CD14-positive monocyte (primary cell): ENCODE results near the gene PRSS37. TPM values are rescaled to one million over a fixed set of nuclear protein-coding genes. Genes with fewer than 3 reads are reported as not detected.

Source experiments
- DNase-seq, 3 donors: peaks; one replicate each; pipeline ENCODE4 v3.0.0-alpha.2; 2011 to 2022
- H2AFZ ChIP-seq: 2 replicates; pipeline ENCODE4 v1.6.0; 2012; ENCODE audit warnings: mild to moderate bottlenecking, low read depth, low read length, inconsistent platforms; ENCODE audit not compliant: insufficient read depth, poor library complexity, severe bottlenecking
- H3K27ac ChIP-seq, 2 donors: 1 replicate in 1 of 2; 2 replicates in 1 of 2; pipeline ENCODE4 v1.5.1; 2012 to 2013; ENCODE audit warnings: low read length in 2 of 2, control low read depth in 1 of 2, inconsistent platforms in 1 of 2, low read depth in 1 of 2, mild to moderate bottlenecking in 1 of 2
- H3K27me3 ChIP-seq, 2 donors: one replicate each; pipeline versions ENCODE4 v1.6.0 to v1.6.1; 2011 to 2013; ENCODE audit warnings: low read length in 2 of 2; ENCODE audit not compliant: control insufficient read depth in 2 of 2, insufficient read depth in 2 of 2
- H3K36me3 ChIP-seq, 2 donors: replicated peaks in 1 of 2; 1 replicate in 1 of 2; 2 replicates in 1 of 2; pipeline versions ENCODE4 v1.5.1 to v1.6.1; 2012 to 2013; ENCODE audit warnings: low read length in 2 of 2, control low read depth in 1 of 2, inconsistent platforms in 1 of 2, mild to moderate bottlenecking in 1 of 2; ENCODE audit not compliant: insufficient read depth in 2 of 2, control insufficient read depth in 1 of 2
- H3K4me1 ChIP-seq, 2 donors: 1 replicate in 1 of 2; 2 replicates in 1 of 2; pipeline versions ENCODE4 v1.5.1 to v1.6.1; 2012 to 2013; ENCODE audit warnings: low read length in 2 of 2, control low read depth in 1 of 2, inconsistent platforms in 1 of 2, mild to moderate bottlenecking in 1 of 2, moderate library complexity in 1 of 2; ENCODE audit not compliant: insufficient read depth in 2 of 2, control insufficient read depth in 1 of 2
- H3K4me2 ChIP-seq: replicated peaks from 2 replicates; pipeline ENCODE3; 2012; ENCODE audit warnings: low read length, moderate library complexity, mild to moderate bottlenecking; ENCODE audit not compliant: poor library complexity, severe bottlenecking; ENCODE audit errors: extremely low read depth
- H3K4me3 ChIP-seq, 3 experiments: fragments of 200-600 bp in 1 of 3; sonication (generic) in 1 of 3; replicated peaks in 1 of 3; 1 replicate in 2 of 3; 2 replicates in 1 of 3; pipeline ENCODE4 v1.5.1; 2011 to 2013; ENCODE audit warnings: low read length in 3 of 3, mild to moderate bottlenecking in 3 of 3, control low read depth in 2 of 3, low read depth in 2 of 3, inconsistent platforms in 1 of 3, moderate library complexity in 1 of 3
- H3K79me2 ChIP-seq: 2 replicates; pipeline ENCODE4 v1.6.0; 2012; ENCODE audit warnings: mild to moderate bottlenecking, control low read depth, inconsistent platforms, low read length, moderate library complexity; ENCODE audit not compliant: insufficient read depth
- H3K9ac ChIP-seq: 2 replicates; pipeline ENCODE4 v1.6.0; 2017; ENCODE audit warnings: low read length, mild to moderate bottlenecking; ENCODE audit not compliant: insufficient read depth, poor library complexity, severe bottlenecking
- H3K9me3 ChIP-seq, 2 donors: replicated peaks in 1 of 2; 1 replicate in 1 of 2; 2 replicates in 1 of 2; pipeline versions ENCODE4 v1.5.1 to v1.6.1; 2012 to 2013; ENCODE audit warnings: low read length in 2 of 2, control low read depth in 1 of 2; ENCODE audit not compliant: control insufficient read depth in 1 of 2, insufficient read depth in 1 of 2
- H4K20me1 ChIP-seq: 2 replicates; pipeline ENCODE4 v1.6.0; 2012; ENCODE audit warnings: mild to moderate bottlenecking, low read length, control low read depth, moderate library complexity; ENCODE audit not compliant: insufficient read depth
- H3K27ac Mint-ChIP-seq, 7 donors: one replicate each; pipeline ENCODE4 v1.8.0; 2020; ENCODE audit warnings: mild to moderate bottlenecking in 7 of 7, mixed read lengths in 7 of 7, moderate library complexity in 6 of 7, inconsistent platforms in 2 of 7
- H3K27me3 Mint-ChIP-seq, 3 donors: one replicate each; pipeline ENCODE4 v1.8.0; 2021 to 2022; ENCODE audit warnings: low read depth in 3 of 3, mild to moderate bottlenecking in 3 of 3, mixed read lengths in 3 of 3, moderate library complexity in 3 of 3, inconsistent platforms in 1 of 3
- H3K36me3 Mint-ChIP-seq, 2 donors: one replicate each; pipeline ENCODE4 v1.8.0; 2020; ENCODE audit warnings: mixed read lengths in 2 of 2, inconsistent platforms in 1 of 2, mild to moderate bottlenecking in 1 of 2
- H3K4me1 Mint-ChIP-seq: one replicate; pipeline ENCODE4 v1.8.0; 2020; ENCODE audit warnings: mild to moderate bottlenecking, mixed read lengths
- H3K4me3 Mint-ChIP-seq, 2 donors: one replicate each; pipeline ENCODE4 v1.8.0; 2020; ENCODE audit warnings: mild to moderate bottlenecking in 2 of 2, mixed read lengths in 2 of 2, moderate library complexity in 1 of 2
- H3K9me3 Mint-ChIP-seq, 7 donors: one replicate each; pipeline ENCODE4 v1.8.0; 2020 to 2022; ENCODE audit warnings: mixed read lengths in 7 of 7, mild to moderate bottlenecking in 6 of 7, moderate library complexity in 6 of 7, inconsistent platforms in 2 of 7
- WGBS: methylation state at CpG from one replicate; pipeline ENCODE4 v1.1.5; 2013; ENCODE audit warnings: missing lambda C conversion rate; ENCODE audit not compliant: insufficient coverage; 5-methylcytosine and 5-hydroxymethylcytosine counted together
- intact Hi-C, 2 donors: fragments of 100-400 bp; cut with micrococcal nuclease; formaldehyde crosslinking; loops; one replicate each; pipeline versions ENCODE4 v1.15.0 to v1.15.1; 2023
- polyA plus RNA-seq, 3 donors: library from polyadenylated mRNA; depleted of rRNA in 1 of 3; unstranded in 2 of 3; stranded (reverse) in 1 of 3; fragments of 300-500 nt in 2 of 3; fragments of >200 nt in 1 of 3; fragmentation: Illumina TruSeq in 2 of 3; gene quantifications; 1 replicate in 2 of 3; 2 replicates in 1 of 3; pipeline ENCODE4 v1.2.3, GENCODE V29; 2012 to 2021
- TF ChIP-seq, protein P1 (sequence below): fragments of 200-600 bp; IDR thresholded peaks from one replicate; pipeline ENCODE4 v1.8.0; 2022; ENCODE audit warnings: antibody characterized with exemption, mild to moderate bottlenecking

PRSS37 gene
- polyA plus RNA-seq, 3 donors, result not detected

- intact Hi-C loops, result no loop called here
- H3K9me3 ChIP-seq, result peaks cover 17 to 31% of the 10 kb centered on the region in 2 donors
- no CpG with 5 or more reads among the region's 1 CpG for WGBS
Observed at GRCh38 chr7:141820067-141820466, 21.2 kb downstream of the PRSS37 start.

DNA sequence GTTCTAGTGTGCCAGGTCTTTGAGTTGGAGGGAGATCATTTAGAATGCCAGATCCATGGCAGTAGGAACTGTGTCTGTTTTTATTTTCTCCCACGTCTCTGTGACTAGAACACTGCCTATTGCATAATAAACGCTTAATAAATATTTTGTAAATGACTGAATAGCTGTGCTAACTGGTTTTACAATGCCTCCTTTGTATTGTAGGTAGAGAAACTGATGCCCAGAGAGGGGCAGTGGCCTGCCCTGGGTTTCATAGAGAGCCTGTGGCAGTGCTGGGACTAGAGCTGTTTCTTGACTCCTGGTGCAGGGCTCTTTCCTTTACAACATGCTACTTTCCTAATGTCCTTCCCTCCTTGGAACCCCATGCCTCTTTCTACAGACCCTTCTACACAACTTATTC, 48.8 kb downstream of the PRSS37 start:
- Histone ChIP-seq H3K79me2 (no peaks in the 10 kb centered on the region), H3K36me3 (peaks cover 0 to 9% of the 10 kb centered on the region in 2 donors), H3K9ac (no peak overlapping the region), H3K4me3 (no peak overlapping the region), H3K27ac (no peak overlapping the region), H3K4me2 (no peak overlapping the region), H3K27me3 (no peaks in the 10 kb centered on the region), H4K20me1 (no peaks in the 10 kb centered on the region), H3K9me3 (no peaks in the 10 kb centered on the region), H2AFZ (no peak overlapping the region), H3K4me1 (no peaks in the 10 kb centered on the region)
- WGBS, result 100% methylated on average over 1 of the region's 2 CpGs
- DNase-seq, result no peak
- no peaks in the 10 kb centered on the region for H3K4me1 Mint-ChIP-seq
- peaks cover 0 to 7% (median 3%) of the 10 kb centered on the region in 7 donors for H3K9me3 Mint-ChIP-seq
- no peaks in the 10 kb centered on the region for H3K27me3 Mint-ChIP-seq
- no peak overlapping the region for H3K27ac Mint-ChIP-seq
- H3K36me3 Mint-ChIP-seq, result peaks cover 22 to 24% of the 10 kb centered on the region in 2 donors
- no peak overlapping the region for H3K4me3 Mint-ChIP-seq
- intact Hi-C loops, result no loop called here
- TF ChIP-seq, protein P1, sequence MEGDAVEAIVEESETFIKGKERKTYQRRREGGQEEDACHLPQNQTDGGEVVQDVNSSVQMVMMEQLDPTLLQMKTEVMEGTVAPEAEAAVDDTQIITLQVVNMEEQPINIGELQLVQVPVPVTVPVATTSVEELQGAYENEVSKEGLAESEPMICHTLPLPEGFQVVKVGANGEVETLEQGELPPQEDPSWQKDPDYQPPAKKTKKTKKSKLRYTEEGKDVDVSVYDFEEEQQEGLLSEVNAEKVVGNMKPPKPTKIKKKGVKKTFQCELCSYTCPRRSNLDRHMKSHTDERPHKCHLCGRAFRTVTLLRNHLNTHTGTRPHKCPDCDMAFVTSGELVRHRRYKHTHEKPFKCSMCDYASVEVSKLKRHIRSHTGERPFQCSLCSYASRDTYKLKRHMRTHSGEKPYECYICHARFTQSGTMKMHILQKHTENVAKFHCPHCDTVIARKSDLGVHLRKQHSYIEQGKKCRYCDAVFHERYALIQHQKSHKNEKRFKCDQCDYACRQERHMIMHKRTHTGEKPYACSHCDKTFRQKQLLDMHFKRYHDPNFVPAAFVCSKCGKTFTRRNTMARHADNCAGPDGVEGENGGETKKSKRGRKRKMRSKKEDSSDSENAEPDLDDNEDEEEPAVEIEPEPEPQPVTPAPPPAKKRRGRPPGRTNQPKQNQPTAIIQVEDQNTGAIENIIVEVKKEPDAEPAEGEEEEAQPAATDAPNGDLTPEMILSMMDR, result no peak

More at GRCh38 chr7:141820067-141820466, 21.2 kb downstream of the PRSS37 start:
- DNase-seq, result no peak
- H3K27ac ChIP-seq, result no peak overlapping the region
- no peaks in the 10 kb centered on the region for H4K20me1 ChIP-seq
- no peak overlapping the region for H2AFZ ChIP-seq
- no peaks in the 10 kb centered on the region for H3K79me2 ChIP-seq
- Mint-ChIP-seq H3K9me3 (peaks cover 35 to 68% (median 48%) of the 10 kb centered on the region in 7 donors), H3K27ac (no peak overlapping the region), H3K36me3 (peaks cover 2 to 8% of the 10 kb centered on the region in 2 donors), H3K4me1 (no peaks in the 10 kb centered on the region), H3K4me3 (no peak overlapping the region), H3K27me3 (peaks cover 0 to 2% (median 1%) of the 10 kb centered on the region in 3 donors)
- H3K9ac ChIP-seq, result no peak overlapping the region
- TF ChIP-seq, protein P1, result no peak
- H3K4me3 ChIP-seq, result no peak overlapping the region
- H3K4me1 ChIP-seq, result no peaks in the 10 kb centered on the region
- H3K4me2 ChIP-seq, result no peak overlapping the region
- H3K36me3 ChIP-seq, result no peaks in the 10 kb centered on the region
- H3K27me3 ChIP-seq, result no peaks in the 10 kb centered on the region
